ENCODE results near the gene MAML2.
"Not testable (repeated sequence)": the region's sequence is repeated elsewhere in the genome, so short reads cannot be mapped to it uniquely, and the experiment has no call there.

Gene MAML2

DNA sequence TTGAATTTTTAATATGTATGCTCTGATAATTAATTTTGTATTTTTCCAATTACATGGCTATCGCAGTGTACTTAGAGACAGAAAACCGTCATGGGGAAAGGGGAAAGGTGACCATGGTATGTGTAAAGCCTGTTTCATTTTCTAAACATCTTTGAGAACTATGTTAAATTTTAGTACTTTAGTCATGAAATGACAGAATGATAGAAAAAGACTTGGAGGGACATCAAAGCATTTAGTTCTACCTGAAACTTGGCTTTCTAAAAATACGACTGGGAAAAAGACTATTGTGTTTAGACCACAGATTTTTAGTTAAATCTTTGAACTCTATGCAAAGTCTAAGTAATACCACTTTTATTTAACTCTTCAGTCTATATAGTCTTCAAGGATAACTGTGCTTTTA is 54.1 kb downstream of the MAML2 start:
- DNase-seq = no peak

- no peak for DNase-seq
Measured at GRCh38 chr11:96287822-96288439, 55.1 kb downstream of the MAML2 start.

DNA sequence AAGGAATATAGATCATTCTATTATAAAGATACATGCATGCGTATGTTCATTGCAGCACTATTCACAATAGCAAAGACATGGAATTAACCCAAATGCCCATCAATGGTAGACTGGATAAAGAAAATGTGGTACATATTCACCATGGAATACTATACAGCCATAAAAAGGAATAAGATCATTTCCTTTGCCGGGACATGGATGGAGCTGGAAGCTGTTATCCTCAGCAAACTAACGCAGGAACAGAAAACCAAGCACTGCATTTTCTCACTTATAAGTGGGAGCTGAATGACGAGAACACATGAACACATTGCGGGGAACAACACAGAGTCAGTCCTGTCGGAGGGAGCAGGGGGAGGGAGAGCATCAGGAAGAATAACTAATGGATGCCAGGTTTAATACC is 57.0 kb downstream of the MAML2 start:
- not testable (repeated sequence) for DNase-seq

GRCh38 chr11:96284917-96285316 is 58.1 kb downstream of the MAML2 start:
- no peak for DNase-seq

DNA sequence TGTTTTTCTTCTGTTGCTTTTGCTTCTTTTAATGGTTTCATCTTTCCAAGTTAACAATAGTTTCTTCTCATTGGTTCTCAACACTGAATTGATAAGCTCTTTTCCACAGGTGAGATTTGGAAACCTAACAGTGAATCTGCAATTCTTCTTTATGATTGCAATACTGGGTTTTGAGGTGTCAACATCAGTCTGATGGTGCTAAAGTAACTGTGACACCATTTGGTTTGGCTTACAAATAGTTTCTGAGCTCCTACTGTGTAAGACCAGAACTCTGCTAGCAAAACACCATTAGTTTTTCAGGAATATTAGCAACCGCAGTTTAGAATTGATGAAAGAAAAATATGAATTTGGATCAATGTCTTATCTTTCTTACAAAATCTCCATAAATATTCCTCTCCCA is 58.6 kb downstream of the MAML2 start:
- no peak for DNase-seq

DNA sequence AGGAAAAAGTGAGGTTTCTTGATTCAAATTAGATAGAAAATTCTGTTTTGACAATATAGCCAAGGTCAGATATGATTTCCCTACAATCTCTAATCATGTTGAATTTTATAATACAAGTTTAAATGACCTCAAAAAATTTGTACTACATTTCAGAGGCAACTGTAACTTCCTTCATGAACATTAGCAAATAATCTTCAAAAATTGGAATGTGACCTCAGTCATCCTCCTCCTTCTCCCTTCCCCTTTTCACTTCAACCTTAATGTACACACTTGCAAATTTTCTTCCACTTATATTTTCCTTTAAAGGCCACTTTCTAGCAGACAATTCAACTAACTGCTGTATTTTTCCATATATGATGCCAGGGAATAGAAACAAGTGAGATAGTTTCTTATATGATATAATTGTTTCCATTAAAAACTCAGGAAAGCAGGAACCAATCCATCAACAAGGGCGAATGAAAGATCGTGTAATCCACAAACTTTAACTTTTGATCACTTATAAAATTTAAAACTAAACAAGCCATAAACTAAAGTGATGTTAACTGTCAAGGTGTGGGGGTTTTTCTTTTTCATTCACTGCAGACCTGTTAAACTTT is 60.3 kb downstream of the MAML2 start:
- DNase-seq = no peak

GRCh38 chr11:96280444-96280843 is 62.6 kb downstream of the MAML2 start:
- DNase-seq = no peak

DNA sequence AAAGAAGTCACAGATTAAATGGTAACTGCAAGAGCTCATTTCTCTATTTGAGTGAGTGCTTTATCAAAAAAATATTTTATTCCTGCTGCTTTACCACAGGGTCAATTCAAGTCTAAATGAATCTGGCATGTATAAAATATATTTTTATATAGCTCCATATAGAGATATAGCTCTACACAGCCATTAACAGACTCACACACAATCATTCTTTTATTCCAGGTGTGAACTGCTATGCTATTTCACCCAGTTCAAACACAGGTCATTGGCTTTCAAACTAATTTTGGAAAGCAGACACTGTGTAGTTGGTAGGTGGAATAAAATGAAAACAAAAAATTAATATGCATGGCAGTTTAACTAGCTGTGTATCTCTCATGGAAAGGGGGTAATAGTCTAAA is 63.1 kb downstream of the MAML2 start:
- DNase-seq = no peak

DNA sequence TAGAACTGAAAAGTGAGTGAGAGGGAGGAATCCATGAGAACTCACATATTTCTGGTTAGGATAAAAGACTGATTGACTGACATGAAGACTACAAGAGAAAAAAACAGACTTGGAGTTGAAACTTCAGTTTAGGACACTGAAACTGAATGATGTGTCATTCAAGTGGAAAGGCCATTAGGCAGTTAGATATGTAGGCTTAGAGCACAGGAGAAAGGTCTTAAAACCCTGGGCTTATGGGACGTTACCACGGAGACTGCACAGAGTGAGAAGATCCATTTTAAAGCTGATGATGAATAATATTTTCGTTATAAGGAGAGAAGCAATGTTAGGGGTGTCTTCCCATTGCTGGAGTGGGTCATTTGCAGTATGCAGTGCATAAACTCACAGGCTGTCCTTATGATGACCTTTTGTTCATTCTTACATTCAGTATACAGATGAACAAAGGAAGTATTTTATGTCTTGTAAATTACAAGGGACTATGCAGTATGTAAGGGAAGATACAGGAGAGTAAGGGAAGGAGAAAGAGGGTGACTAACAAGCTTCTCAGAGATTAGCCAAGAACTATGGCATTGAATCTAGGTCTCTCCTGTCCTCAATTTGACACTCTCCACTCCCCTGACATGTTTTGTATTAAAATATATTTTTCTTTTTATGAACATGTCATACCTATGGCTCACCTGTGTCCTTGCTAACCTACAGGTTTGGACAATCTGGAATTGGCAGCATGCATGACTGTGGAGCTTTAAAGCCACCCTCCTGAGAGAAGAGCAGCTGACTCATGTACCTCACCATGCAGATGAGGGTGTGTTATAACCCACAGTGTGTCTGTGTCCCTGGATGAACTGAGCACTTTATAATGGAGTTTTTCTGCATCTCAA is 63.7 kb downstream of the MAML2 start:
- no peak for DNase-seq

DNA sequence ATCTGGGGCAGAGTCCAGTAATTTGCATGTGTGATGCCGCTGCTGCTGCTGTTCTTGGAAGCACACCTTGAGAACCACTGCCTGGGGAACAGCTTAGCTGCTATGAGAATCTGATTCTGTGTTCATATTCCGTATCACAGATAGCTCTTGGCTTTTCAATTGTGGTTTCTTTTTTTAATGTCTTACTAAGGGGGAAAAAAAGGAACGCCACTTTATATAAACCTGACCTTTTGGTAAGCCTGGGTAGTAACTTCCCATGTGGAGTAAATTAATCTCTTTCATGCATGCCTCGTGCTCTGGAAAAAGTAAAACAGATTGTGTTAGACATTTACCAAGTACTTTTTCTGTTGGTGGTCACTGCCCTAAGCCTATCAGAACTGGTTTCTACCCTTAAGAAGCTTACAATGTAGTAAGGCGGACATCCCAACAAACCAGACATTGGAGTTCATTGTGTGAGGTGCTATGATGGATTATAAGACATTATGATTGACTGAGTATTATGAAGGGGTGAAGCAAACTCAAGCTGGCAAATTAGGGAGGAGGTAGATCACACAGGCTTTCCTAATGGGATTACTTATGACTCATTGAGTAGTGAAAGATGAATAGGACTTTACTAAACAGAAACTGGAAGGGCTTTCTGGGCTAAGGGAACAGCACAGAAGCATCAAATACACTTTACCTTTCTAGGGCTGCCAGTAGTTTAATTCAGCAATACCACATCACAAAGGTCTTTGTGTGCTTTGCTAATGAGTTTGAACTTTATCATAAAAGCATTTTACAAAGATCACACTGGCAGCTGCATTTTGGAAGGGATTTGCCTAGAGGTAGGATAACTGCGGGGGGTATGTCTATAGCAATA is 64.7 kb downstream of the MAML2 start:
- DNase-seq = no peak

DNA sequence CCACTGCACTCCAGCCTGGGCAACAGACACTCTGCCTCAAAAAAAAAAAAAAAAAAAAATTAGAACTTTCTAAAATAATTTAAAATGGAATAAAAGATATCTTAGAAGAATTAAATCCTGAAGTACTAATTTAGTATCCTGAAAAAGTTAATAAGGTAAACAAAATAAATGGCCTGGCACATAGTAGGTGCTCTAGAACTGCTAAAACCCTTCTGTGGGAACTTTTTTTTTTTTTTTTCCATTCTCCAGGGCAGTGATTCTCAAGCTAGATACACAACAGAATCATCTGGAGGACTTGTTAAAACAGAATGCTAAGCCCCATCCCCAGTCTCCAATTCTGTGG is 65.3 kb downstream of the MAML2 start:
- DNase-seq = no peak

GRCh38 chr11:96276836-96277235 is 66.2 kb downstream of the MAML2 start:
- DNase-seq = no peak

DNA sequence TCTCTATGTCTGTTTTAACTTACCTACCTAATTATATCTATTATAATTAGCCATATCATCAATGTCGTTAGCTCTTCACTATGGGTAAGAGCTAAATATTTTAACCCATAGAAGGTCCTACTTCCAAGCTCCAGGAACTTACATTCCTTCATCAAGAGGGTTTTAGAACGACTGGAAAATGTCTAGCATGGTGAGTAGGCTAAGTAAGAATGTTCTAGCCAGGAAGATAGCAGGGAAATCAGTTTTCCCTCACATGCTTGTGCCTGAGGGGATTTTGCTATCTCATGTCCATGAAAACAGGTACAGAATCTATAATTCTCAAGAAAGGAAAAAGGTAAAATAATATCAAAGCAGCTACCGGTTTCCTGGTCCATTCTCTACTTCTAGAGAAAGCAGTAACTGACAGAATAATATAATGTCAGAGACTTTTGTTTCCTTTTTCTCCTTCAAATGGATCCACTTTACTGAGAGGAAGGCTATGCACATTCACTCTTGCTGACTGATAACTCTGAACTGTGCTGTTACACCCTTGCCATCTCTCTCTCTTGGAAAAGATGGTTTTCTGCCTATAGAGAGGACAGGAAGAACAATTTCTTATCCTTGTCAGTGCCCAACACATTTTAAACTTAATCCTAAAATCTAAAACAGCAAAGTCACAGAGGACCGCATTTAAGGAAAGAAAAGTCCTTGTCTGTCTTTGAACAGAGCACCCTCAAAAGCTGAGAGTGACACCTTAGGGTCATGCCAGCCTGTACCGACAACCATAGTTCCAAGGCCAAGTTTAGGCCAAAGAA is 67.0 kb downstream of the MAML2 start:
- DNase-seq = no peak

GRCh38 chr11:96273507-96273906 is 69.5 kb downstream of the MAML2 start:
- DNase-seq = no peak

- DNase-seq = no peak
Measured at GRCh38 chr11:96272529-96273222, 70.3 kb downstream of the MAML2 start.

DNA sequence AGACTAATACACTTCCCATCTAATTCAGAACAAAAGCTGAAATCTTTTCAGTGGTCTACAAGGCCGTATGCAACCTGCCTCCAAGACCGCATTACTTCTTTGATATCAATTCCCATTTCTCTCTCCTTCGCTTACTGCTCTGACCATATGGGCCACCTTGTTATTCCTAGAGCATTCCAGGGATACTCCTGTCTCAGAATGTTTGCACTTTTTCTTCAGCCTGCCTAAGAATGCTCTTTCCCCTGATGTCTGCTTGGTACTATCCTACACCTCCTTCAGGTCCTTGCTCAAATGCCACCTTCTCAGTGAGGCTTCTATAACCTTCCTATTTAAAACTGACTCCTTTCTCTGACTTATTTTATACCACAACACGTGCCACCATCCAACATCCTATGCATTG is 71.2 kb downstream of the MAML2 start:
- DNase-seq = no peak

DNA sequence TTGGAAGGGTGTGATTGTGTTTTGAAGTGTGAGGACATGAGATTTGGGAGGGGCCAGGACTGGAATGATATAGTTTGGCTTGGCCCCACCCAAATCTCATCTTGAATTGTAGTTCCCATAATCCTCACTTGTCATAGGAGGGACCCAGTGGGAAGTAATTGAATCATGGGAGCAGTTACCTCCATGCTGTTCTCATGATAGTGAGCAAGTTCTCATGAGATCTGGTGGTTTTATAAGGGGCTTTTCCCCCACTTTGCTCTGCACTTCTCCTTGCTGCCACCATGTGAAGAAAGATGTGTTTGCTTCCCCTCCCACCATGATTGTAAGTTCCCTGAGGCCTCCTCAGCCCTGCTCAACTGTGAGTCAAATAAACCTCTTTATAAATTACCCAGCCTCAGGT is 71.6 kb downstream of the MAML2 start:
- DNase-seq = not testable (repeated sequence)

DNA sequence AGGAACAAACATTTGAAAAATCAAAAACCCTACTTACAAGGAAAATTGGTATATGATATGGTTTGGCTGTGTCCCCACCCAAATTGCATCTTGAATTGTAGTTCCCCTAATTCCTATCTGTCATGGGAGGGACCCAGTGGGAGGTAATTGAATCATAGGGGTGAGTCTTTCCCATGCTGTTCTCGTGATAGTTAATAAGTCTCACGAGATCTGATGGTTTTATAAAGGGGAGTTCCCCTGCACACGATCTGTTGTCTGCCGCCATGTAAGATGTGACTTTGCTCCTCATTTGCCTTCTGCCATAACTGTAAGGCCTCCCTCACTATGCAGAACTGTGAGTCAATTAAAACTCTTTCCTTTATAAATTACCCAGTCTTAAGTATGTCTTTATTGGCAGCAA is 74.5 kb downstream of the MAML2 start:
- not testable (repeated sequence) for DNase-seq

GRCh38 chr11:96267496-96268032 is 75.4 kb downstream of the MAML2 start:
- DNase-seq = peak; percentile 58

DNA sequence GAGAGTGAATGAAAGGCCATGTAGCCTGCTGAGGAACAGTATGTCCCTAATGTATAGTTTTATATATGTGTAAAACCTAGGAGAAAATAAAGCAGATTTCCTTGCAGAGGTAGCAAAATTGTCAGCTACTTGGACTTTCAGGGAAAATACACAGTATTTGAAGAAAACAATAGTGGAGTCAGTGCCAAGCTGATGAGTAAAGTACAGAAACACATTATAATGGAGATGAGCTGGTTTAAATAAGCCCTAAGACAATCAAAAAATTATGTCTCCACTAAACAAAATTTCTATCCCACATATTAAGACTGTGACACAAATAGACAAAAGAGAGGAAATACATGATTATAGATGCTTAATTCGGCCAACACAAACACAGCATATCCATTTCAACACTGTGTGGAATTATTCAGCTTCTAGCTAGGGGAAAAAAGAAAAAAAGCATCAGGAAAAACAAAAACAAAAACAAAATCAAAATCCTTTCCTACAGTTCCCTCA is 75.9 kb downstream of the MAML2 start:
- DNase-seq = no peak

DNA sequence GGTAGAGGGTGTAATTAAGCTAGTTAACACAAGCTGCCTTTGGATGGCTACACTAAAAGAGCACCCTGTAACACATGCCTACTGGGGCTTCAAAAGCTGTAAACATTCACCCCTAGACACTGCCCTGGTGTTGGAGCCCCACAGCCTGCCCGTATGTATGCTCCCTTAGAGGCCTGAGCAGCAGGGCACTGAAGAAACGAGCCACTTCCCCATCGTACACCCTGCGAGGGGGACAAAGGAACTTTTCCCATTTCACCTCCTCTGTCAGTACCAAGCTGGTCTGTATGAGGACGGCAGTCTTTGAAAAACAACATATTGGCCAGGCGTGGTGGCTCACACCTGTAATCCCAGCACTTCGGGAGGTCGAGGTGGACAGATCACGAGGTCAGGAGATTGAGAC is 77.0 kb downstream of the MAML2 start:
- DNase-seq = no peak
